IPS-NIHi7 (cell line): ENCODE results near the gene NDUFAF5.
A peak's percentile ranks its signal among the peaks of the same experiment; 100 is the strongest.
"Not testable (repeated sequence)": the region's sequence is repeated elsewhere in the genome, so short reads cannot be mapped to it uniquely, and the experiment has no call there.

ENCODE experiments used
- DNase-seq: peaks from one replicate; pipeline ENCODE4 v3.0.0; 2012; ENCODE audit warnings: mixed read lengths; ENCODE audit errors: extremely low spot score

Gene NDUFAF5

GRCh38 chr20:13784893-13785715 is at the start of gene NDUFAF5, which contains the start of gene ESF1:
NDUFAF5 (plus strand) TSS chr20:13785028; CDS start chr20:13785069, 41 bp downstream.
ESF1 (minus strand) TSS chr20:13784919; CDS start chr20:13783140, 1,779 bp downstream.
- peak; percentile 93 for DNase-seq

DNA sequence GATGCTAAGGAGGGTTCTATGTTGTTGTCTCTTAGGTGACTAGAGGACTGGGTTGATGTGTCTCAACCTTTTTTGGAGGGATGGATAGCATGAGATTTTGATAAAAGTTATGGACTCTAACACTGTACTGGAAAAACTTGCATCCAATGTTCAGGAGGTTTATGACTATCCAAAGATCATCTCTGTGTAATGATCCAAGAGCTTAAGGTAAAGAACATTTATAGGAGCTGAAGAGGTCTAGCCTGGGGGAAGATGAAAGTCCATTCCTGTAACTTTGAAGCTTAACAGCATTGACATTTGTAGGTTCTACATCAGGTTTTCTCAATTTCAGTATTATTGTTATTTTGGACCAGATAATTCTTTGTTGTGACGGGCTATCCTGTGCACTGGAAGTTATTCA is 49.0 kb upstream of the NDUFAF5 start:
- DNase-seq: no peak

DNA sequence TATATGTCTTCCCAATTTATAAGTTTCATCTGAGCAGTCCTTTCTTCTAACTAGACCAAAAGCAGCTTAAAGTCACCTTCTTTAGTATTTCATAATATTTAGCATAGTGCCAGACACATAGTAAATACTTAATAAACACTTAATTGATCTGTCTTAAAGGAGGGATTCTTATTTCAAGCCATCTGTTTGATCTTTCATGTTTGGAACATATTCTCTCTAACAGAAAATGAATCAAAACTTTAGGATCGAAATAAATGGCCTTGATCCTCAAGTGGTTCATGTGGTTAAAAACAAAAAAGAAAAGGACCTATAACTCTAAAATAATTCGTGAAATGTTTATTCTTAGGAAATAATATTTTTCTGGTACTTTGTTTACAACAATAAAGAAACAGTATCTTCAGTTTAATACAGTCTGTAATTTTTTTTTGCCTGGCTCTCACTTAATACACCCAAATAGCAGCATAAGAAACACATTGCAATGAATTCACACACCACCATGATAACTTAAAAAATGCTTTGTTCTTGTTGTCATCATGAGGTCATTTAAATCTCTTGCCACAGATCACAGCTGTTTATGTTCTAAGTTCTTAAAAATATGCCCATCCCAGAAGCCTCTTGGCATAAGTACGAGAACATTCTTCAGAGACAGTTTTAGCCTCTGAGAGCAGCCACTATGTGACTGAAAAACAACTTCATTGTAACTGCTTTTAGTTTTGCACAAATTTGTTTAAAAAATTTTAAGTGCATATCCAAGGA is 48.2 kb upstream of the NDUFAF5 start:
- DNase-seq: no peak

- not testable (repeated sequence) for DNase-seq
Observed at GRCh38 chr20:13738187-13738586, 46.6 kb upstream of the NDUFAF5 start.

DNA sequence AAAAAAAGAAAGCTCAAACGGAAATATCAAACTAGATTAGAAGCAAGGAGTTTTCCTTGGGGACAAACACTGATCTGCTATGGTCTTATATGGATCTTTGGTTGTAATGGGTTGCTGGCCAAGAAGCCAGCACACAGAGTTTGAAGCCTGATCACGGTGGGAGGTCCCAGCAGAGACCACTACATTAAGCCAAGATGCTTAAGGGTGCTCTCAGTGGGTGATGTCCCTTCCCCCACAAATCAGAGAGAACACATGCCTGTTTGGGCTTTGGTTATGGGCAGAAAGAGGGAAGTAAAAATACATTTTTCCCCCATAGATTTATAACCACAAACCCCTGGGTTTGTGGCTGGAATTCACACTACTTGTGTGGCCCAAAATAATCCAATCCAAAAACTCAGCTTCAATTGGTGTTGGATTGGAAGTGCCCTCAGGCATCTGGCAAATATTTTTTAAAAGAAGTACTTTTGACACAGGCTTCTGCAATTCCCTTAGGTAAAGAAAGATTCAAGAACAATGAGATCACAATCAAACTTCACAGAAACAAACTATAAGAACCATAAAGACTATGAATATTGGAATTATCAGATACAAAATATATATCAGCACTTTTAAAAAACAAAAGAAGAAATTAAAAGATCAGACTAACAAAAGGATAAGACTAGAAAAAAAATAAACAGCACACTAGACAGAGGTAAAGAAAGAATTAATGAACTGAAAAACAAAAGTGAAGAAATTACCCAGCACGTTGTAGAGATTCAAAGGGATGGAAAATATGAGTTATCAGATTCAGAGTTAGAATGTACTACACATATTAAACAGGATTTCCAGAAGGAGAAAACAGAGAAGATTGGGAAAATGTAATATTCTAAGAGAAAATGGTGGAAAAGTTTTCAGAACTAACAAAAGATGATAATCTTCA is 44.8 kb upstream of the NDUFAF5 start:
- no peak for DNase-seq

DNA sequence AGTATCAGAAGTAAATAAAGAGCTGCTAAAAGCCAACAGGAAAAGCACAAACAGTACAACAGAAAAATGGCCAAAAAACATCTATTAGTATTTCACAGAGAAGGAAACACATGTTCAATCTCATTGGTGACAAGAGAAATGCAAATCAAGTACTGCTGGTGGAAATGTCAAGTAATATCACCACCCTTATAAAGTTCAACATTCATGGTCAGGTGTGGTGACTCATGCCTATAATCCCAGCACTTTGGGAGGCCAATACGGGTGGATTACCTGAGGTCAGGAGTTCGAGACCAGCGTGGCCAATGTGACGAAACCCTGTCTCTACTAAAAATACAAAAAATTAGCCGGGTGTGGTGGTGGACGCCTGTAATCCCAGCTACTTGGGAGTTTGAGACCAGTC is 42.9 kb upstream of the NDUFAF5 start:
- DNase-seq: no peak

DNA sequence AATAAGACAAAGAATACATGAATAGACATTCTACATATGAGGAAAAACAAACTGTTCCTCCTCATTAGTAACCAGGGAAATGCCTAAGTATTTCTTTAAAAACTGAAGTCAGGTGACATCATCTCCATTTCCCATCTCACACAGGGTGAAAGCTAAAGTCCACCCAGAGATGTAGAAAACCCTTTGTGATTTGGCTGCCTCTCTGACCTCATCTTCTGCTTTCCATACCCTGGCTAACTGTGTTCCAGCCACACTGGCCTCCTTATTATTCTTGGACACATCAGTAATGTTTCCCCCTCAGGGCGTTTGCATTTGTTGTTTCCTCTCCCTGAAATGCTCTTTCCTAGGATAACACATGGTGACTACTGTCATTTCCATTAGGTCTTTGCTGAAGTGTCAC is 40.5 kb upstream of the NDUFAF5 start:
- no peak for DNase-seq

GRCh38 chr20:13745784-13746183 is 39.0 kb upstream of the NDUFAF5 start:
- DNase-seq: no peak

- no peak for DNase-seq
Observed at GRCh38 chr20:13749811-13750210, 35.0 kb upstream of the NDUFAF5 start.

DNA sequence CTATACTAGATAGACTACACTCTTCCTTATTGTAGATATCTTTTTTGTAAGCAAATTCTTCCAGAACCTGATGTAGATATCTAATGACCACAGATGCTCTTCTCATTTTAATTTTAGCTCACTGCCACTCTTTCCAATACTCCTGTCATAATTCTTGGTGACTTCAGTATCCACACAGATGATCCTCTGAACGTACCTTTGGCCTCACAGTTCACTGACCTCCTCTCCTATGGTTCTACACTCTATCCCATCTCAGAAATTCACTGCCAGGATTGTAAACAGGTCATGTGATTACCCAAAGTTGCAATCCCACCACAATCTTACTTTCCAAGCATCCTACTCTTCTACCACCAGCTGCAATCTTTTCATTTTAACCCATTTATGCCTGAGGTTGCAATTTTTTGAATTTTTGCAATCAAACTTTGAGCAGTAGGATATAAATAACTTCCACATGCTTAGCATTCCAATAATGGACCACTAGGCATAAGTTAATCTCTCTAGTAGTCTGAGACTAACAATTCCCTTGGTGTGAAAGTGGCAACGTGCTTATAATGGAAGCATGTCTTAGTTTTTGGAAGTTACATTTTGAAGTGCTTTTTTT is 31.3 kb upstream of the NDUFAF5 start:
- DNase-seq: no peak

GRCh38 chr20:13755809-13756208 is 29.0 kb upstream of the NDUFAF5 start:
- DNase-seq: no peak

- no peak for DNase-seq
Observed at GRCh38 chr20:13756551-13756950, 28.3 kb upstream of the NDUFAF5 start.

- no peak for DNase-seq
Observed at GRCh38 chr20:13758884-13759283, 25.9 kb upstream of the NDUFAF5 start.

DNA sequence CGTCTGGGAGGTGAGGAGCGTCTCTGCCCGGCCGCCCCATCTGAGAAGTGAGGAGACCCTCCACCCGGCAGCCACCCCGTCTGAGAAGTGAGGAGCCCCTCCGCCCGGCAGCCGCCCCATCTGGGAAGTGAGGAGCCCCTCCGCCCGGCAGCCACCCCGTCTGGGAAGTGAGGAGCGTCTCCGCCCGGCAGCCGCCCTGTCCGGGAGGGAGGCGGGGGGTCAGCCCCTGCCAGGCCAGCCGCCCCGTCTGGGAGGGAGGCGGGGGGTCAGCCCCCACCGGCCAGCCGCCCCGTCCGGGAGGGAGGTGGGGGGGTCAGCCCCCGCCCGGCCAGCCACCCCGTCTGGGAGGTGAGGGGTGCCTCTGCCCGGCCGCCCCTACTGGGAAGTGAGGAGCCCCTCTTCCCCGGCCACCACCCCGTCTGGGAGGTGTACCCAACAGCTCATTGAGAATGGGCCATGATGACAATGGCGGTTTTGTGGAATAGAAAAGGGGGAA is 24.3 kb upstream of the NDUFAF5 start:
- DNase-seq: not testable (repeated sequence)

DNA sequence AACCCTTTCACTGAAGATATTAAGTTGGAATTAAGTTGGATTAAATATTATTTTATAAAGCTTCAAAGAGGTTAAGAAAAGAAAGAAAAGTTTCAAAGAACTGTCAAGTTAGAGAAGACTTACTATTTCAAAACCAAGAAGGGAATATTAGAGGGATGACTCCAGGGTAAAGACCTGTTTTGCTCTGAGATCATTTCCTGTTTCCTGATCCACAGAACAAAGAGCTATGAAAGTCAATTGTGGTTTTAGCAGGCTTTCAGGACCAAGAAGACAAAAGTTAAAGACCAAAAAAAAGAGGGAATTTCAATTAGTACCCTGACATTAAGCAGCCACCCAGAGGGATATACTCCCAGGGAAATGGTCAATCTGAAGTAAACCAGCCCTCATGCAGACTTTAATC is 19.5 kb upstream of the NDUFAF5 start:
- no peak for DNase-seq

DNA sequence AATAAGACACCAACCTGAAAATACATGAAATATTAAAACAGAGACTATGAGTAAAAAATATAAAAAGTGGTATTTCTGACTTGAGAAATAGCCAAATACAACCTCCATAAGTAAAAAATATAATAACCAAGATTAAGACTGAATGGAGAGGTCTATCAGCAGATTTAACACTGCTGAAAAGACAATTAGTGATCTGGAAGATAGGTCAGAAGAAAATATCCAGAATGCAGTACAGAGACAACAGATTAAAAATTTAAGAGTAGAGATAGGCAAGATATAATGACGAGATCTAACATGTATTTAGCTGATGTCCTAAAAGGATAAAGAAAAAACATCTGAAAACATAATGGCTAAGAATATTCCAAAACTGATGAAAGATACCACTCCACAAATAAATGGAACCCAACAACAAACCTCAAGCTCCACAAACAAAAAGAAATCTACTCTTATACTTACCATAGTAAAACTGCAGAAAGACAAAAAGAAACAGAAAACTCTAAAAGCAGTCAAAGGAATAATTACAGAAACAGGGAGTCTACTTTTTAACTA is 18.9 kb upstream of the NDUFAF5 start:
- no peak for DNase-seq

- DNase-seq: no peak
Observed at GRCh38 chr20:13770141-13770540, 14.7 kb upstream of the NDUFAF5 start.

DNA sequence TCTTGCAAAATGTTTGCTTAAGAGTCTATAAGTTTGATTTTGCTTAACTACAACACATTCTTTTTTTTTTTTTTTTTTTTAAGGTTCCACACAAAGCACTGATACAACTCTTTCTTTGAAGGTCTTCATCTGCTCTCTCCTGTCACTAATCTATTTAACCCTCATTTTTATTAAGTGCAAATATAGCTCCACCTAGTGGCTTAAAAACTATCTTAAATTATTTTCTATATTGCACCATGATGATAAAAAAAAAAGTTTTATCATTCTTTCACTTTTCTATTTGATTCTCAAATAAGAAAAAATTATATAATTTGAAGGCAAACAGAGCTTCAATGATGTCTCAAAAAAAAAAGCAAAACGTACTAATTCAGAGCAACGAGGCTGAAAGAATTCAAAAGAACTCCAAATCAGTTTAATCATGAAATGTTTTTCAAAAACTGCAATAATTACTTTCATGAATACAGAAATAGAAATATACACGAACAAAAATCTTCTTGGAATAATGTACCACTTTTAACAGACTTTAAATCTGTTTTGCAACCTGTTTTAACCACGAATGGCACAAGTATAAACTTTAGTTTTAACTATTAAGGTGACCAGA is 12.9 kb upstream of the NDUFAF5 start:
- DNase-seq: peak; percentile 10

GRCh38 chr20:13772529-13772928 is 12.3 kb upstream of the NDUFAF5 start:
- no peak for DNase-seq

GRCh38 chr20:13775867-13776266 is 9.0 kb upstream of the NDUFAF5 start:
- no peak for DNase-seq
